GM13976 (cell line): ENCODE results near the gene SLC16A4.

Source experiments
- DNase-seq: peaks from one replicate; pipeline ENCODE4 v3.0.0; 2012; ENCODE audit warnings: low spot score
- CTCF ChIP-seq: IDR thresholded peaks from 2 replicates; pipeline ENCODE4 v1.5.1; 2012; ENCODE audit warnings: borderline replicate concordance, mild to moderate bottlenecking; ENCODE audit not compliant: insufficient read depth; ENCODE audit errors: extremely low read depth, missing control alignments, control extremely low read depth
- in situ Hi-C: fragments of 300-500 bp; cut with MboI; formaldehyde crosslinking; loops from one replicate; pipeline ENCODE4 v1.12.0; 2022; ENCODE audit warnings: low sequenced_read_pairs, mixed read lengths, inconsistent platforms; ENCODE audit not compliant: unreplicated experiment

Gene SLC16A4

GRCh38 chr1:110360431-110360830, 30.4 kb downstream of the SLC16A4 start:
- in situ Hi-C loops: no loop called here
- DNase-seq: no peak
- no peak for TF ChIP-seq CTCF

- no peak for TF ChIP-seq CTCF
- in situ Hi-C loops: no loop called here
Measured at GRCh38 chr1:110356379-110356778, 34.4 kb downstream of the SLC16A4 start.

GRCh38 chr1:110355321-110355720, 35.5 kb downstream of the SLC16A4 start:
- in situ Hi-C loops: no loop called here
- DNase-seq: no peak
- TF ChIP-seq CTCF: no peak

More at GRCh38 chr1:110356379-110356778, 34.4 kb downstream of the SLC16A4 start:
- DNase-seq: no peak

- no peak for DNase-seq
- in situ Hi-C loops: no loop called here
- no peak for TF ChIP-seq CTCF
Measured at GRCh38 chr1:110350360-110350759, 40.5 kb downstream of the SLC16A4 start.

GRCh38 chr1:110348771-110349170, 42.1 kb downstream of the SLC16A4 start:
- in situ Hi-C loops: no loop called here
- no peak for DNase-seq
- TF ChIP-seq CTCF: no peak

- no peak for DNase-seq
- TF ChIP-seq CTCF: no peak
- in situ Hi-C loops: no loop called here
Measured at GRCh38 chr1:110348050-110348449, 42.8 kb downstream of the SLC16A4 start.

- TF ChIP-seq CTCF: no peak
- in situ Hi-C loops: no loop called here
- no peak for DNase-seq
Measured at GRCh38 chr1:110347182-110347893, 43.5 kb downstream of the SLC16A4 start.
